NK-92 (cell line): ENCODE results near the gene TNFRSF13B.
"Not testable (repeated sequence)": the region's sequence is repeated elsewhere in the genome, so short reads cannot be mapped to it uniquely, and the experiment has no call there.

Experiments
- DNase-seq: peaks from one replicate; lab custom pipeline; 2025; ENCODE audit not compliant: unreplicated experiment; lab: John Stamatoyannopoulos, UW

The TNFRSF13B gene

GRCh38 chr17:16961792-16962191 is 10.1 kb downstream of the TNFRSF13B start:
- DNase-seq, result no peak

GRCh38 chr17:16961022-16961421 is 10.9 kb downstream of the TNFRSF13B start:
- DNase-seq, result not testable (repeated sequence)

GRCh38 chr17:16955011-16955410 is 16.9 kb downstream of the TNFRSF13B start:
- DNase-seq, result not testable (repeated sequence)

- DNase-seq, result no peak
These were observed 17.4 kb downstream of the TNFRSF13B start for GRCh38 chr17:16954521-16954920.

GRCh38 chr17:16953841-16954240 is 18.1 kb downstream of the TNFRSF13B start:
- DNase-seq, result no peak

DNA sequence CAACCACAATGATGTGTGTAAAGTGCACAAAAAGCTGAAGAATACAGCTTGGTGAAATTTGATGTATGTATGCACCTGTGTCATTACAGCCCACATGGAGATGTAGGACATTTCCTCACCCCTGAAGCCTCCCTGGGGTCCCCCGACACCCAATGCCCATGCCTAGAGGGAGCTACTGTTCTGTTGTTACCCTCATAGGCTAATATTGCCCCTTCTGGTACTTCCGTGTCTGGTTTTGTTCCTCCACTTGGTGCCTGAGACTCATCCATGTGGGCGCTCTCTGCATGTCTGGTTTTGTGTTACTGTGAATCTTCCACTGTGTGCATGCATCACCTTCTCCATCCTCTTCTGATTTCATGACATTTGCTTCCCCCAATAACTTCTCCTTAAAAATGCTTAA is 18.6 kb downstream of the TNFRSF13B start:
- no peak for DNase-seq

GRCh38 chr17:16952401-16952800 is 19.5 kb downstream of the TNFRSF13B start:
- DNase-seq, result no peak

- no peak for DNase-seq
These were observed 21.4 kb downstream of the TNFRSF13B start for GRCh38 chr17:16950488-16950887.

GRCh38 chr17:16948587-16949376 is 23.1 kb downstream of the TNFRSF13B start:
- no peak for DNase-seq

GRCh38 chr17:16947470-16947869 is 24.4 kb downstream of the TNFRSF13B start:
- no peak for DNase-seq

GRCh38 chr17:16945663-16946218 is 26.2 kb downstream of the TNFRSF13B start:
- no peak for DNase-seq

DNA sequence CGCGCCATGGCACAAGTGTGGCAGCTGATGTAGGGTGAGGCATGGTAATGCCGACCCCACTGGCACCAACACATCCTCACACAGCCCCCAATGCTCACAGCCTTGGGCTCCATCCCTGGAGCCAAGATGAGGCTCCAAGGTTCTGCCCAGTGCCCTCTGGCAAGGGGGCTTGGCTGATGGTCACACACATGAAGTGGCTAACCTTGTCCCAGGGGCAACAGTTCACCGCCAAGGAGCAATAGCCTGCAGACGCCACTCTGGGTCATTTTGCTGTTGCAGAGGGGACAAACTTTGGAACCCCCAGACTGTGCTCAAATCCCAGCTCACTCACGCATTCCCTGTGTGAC is 26.8 kb downstream of the TNFRSF13B start:
- no peak for DNase-seq

GRCh38 chr17:16944334-16945135 is 27.4 kb downstream of the TNFRSF13B start:
- no peak for DNase-seq

GRCh38 chr17:16943541-16944333 is 28.2 kb downstream of the TNFRSF13B start:
- no peak for DNase-seq

DNA sequence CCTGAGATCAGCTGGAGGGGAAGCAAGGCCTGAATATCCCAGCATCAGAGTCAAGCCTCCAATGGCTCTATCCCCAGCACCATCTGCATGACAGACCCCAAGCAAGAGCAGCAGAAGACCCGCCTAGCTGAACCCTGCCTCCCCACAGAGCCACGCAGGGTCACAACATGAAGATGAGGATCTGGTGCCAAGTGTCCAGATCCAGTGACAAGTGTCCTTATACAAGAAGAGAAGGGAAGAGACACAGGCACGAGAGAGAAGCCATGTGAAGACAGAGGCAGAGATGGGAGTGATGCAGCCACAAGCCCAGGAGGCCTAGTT is 28.9 kb downstream of the TNFRSF13B start:
- no peak for DNase-seq

GRCh38 chr17:16942141-16943031 is 29.5 kb downstream of the TNFRSF13B start:
- no peak for DNase-seq

GRCh38 chr17:16941072-16942036 is 30.6 kb downstream of the TNFRSF13B start:
- DNase-seq, result no peak

- no peak for DNase-seq
These were observed 31.6 kb downstream of the TNFRSF13B start for GRCh38 chr17:16940116-16940881.
